Measurements from ENCODE around the gene KNSTRN.

The KNSTRN gene

GRCh38 chr15:40342416-40343320 lies 39.9 kb upstream of the KNSTRN start:
- no peak overlapping the region for H3K4me3 ChIP-seq (ENCODE audit: low read depth, low read length)
- in situ Hi-C loops (cut with HindIII; ENCODE audit: low sequenced_read_pairs) = no loop called here
- DNase-seq (ENCODE audit: low read depth) = no peak
- TF ChIP-seq CTCF (IDR thresholded peaks at IDR 0.05; ENCODE audit: low read depth, low read length, missing control alignments) = no peak

GRCh38 chr15:40343512-40343911 lies 39.0 kb upstream of the KNSTRN start:
- no peak for TF ChIP-seq CTCF (IDR thresholded peaks at IDR 0.05; ENCODE audit: low read depth, low read length, missing control alignments)
- DNase-seq (ENCODE audit: low read depth) = no peak
- H3K4me3 ChIP-seq (ENCODE audit: low read depth, low read length) = no peak overlapping the region
- in situ Hi-C loops (cut with HindIII; ENCODE audit: low sequenced_read_pairs) = no loop called here

- in situ Hi-C loops (cut with HindIII; ENCODE audit: low sequenced_read_pairs) = no loop called here
- no peak for TF ChIP-seq CTCF (IDR thresholded peaks at IDR 0.05; ENCODE audit: low read depth, low read length, missing control alignments)
- no peak for DNase-seq (ENCODE audit: low read depth)
- H3K4me3 ChIP-seq (ENCODE audit: low read depth, low read length) = no peak overlapping the region
These were observed 38.3 kb upstream of the KNSTRN start for GRCh38 chr15:40344217-40344616.

GRCh38 chr15:40344631-40345120 lies 37.8 kb upstream of the KNSTRN start:
- no peak overlapping the region for H3K4me3 ChIP-seq (ENCODE audit: low read depth, low read length)
- no peak for DNase-seq (ENCODE audit: low read depth)
- peak; percentile 80 for TF ChIP-seq CTCF (IDR thresholded peaks at IDR 0.05; ENCODE audit: low read depth, low read length, missing control alignments)
- in situ Hi-C loops (cut with HindIII; ENCODE audit: low sequenced_read_pairs) = no loop called here

- in situ Hi-C loops (cut with HindIII; ENCODE audit: low sequenced_read_pairs) = no loop called here
- no peak for DNase-seq (ENCODE audit: low read depth)
- no peak for TF ChIP-seq CTCF (IDR thresholded peaks at IDR 0.05; ENCODE audit: low read depth, low read length, missing control alignments)
- no peak overlapping the region for H3K4me3 ChIP-seq (ENCODE audit: low read depth, low read length)
These were observed 37.2 kb upstream of the KNSTRN start for GRCh38 chr15:40345225-40345866.

- no peak overlapping the region for H3K4me3 ChIP-seq (ENCODE audit: low read depth, low read length)
- no peak for TF ChIP-seq CTCF (IDR thresholded peaks at IDR 0.05; ENCODE audit: low read depth, low read length, missing control alignments)
- no peak for DNase-seq (ENCODE audit: low read depth)
- in situ Hi-C loops (cut with HindIII; ENCODE audit: low sequenced_read_pairs) = no loop called here
These were observed 36.5 kb upstream of the KNSTRN start for GRCh38 chr15:40345867-40346578.
